HG03025 (cell line): Measurements from ENCODE around the gene SCRN1.

ENCODE experiments used
- ATAC-seq: cut with Tn5 transposase; IDR thresholded peaks from one replicate; pipeline ENCODE4 v1.9.1; 2021; ENCODE audit warnings: mild to moderate bottlenecking, moderate library complexity; ENCODE audit not compliant: unreplicated experiment, low FRiP score

SCRN1 gene

GRCh38 chr7:30010021-30010420 is 20.4 kb upstream of the SCRN1 start:
- no peak for ATAC-seq

- ATAC-seq = no peak
Observed at GRCh38 chr7:30005464-30005863, 15.9 kb upstream of the SCRN1 start.

- ATAC-seq = no peak
Observed at GRCh38 chr7:30003098-30003497, 13.5 kb upstream of the SCRN1 start.

- no peak for ATAC-seq
Observed at GRCh38 chr7:30001998-30002397, 12.4 kb upstream of the SCRN1 start.

- no peak for ATAC-seq
Observed at GRCh38 chr7:29998489-29998888, 8.9 kb upstream of the SCRN1 start.

GRCh38 chr7:29996321-29996720 is 6.7 kb upstream of the SCRN1 start:
- no peak for ATAC-seq

- ATAC-seq = no peak
Observed at GRCh38 chr7:29995652-29996051, 6.1 kb upstream of the SCRN1 start.

- ATAC-seq = no peak
Observed at GRCh38 chr7:29993140-29993539, 3.5 kb upstream of the SCRN1 start.

GRCh38 chr7:29991937-29992336 is 2.3 kb upstream of the SCRN1 start:
- no peak for ATAC-seq

GRCh38 chr7:29990931-29991330 is 1.3 kb upstream of the SCRN1 start:
- ATAC-seq = no peak

GRCh38 chr7:29988424-29989256 is 961 bp downstream of the SCRN1 start:
- ATAC-seq = peak; percentile 24

- no peak for ATAC-seq
Observed at GRCh38 chr7:29987811-29988317, 1.7 kb downstream of the SCRN1 start.

- no peak for ATAC-seq
Observed at GRCh38 chr7:29987083-29987482, 2.5 kb downstream of the SCRN1 start.

- no peak for ATAC-seq
Observed at GRCh38 chr7:29980151-29980550, 9.4 kb downstream of the SCRN1 start.

- no peak for ATAC-seq
Observed at GRCh38 chr7:29977886-29978651, 11.5 kb downstream of the SCRN1 start.

- no peak for ATAC-seq
Observed at GRCh38 chr7:29976673-29977415, 12.8 kb downstream of the SCRN1 start.

- no peak for ATAC-seq
Observed at GRCh38 chr7:29976266-29976665, 13.3 kb downstream of the SCRN1 start.

GRCh38 chr7:29975561-29975960 is 14.0 kb downstream of the SCRN1 start:
- no peak for ATAC-seq

GRCh38 chr7:29974286-29974685 is 15.3 kb downstream of the SCRN1 start:
- ATAC-seq = no peak

GRCh38 chr7:29972315-29972669 is 17.3 kb downstream of the SCRN1 start:
- no peak for ATAC-seq
